Posterior vena cava (tissue), 2 donors: Measurements from ENCODE around the gene HIVEP3. TPM values are rescaled to one million over a fixed set of nuclear protein-coding genes. Genes with fewer than 3 reads are reported as not detected.
"Not testable (repeated sequence)": the region's sequence is repeated elsewhere in the genome, so short reads cannot be mapped to it uniquely, and the experiment has no call there.

ENCODE experiments used
- DNase-seq: peaks from one replicate; pipeline ENCODE4 v3.0.0-alpha.2; 2020; ENCODE audit warnings: low spot score
- intact Hi-C, 2 donors: fragments of 100-400 bp; cut with DNase I; formaldehyde crosslinking; loops; one replicate each; pipeline versions ENCODE4 v1.14.1 to v1.14.2; 2022 to 2023
- total RNA-seq, 2 donors: library from RNA; stranded (reverse); fragmentation: NEBNext Ultra II Directional; extraction: Animal tissue kit (Norgen Biotek cat#: 25700); gene quantifications; one replicate each; pipeline ENCODE4 v1.2.1, GENCODE V29; 2021
- donor health status: DM: yes; HTN: yes; CAD: no.
- donor health status: DM: yes; HTN: yes; CAD: no.

Gene HIVEP3
- total RNA-seq, 2 donors from 2014 or later: 4.1 to 5.5 TPM

DNA sequence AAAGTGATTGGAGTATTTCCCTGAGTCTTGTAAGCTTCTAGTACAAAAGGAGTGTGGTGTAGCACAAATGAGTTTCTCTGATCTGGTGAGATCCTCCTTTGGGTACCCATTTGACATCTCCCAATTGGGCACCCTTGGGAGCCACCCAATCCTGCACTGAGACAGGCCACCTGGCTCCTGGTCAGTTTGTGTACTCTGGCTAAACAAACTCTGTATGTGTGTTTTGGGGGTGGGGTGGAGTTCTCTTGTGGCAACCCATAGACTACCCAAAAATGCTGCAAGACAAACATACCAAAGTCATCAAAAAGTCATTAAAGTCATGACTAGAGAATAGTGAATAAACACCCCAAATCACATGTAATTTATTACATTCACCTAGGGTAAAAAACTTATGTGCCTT lies 8.4 kb upstream of the HIVEP3 start:
- intact Hi-C loops: no loop called here
- DNase-seq: no peak

DNA sequence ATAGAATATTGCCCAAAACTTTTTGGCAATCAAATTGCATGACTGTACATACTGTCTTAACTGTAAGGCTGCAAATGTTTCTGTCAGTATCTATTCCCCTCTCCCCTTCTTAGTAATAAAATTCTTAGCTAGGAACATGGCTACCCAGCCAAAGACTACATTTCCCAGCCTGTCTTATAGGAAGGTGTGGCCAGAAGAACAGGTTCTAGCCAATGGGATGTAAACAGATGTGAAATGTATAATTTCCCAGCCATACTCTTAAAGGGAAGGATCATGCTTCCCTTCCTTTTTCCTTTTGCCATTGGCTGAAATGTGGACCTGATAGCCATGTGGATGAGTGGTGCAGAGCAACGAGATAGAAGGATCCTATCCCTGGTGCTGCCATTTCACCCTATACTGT lies 7.0 kb upstream of the HIVEP3 start:
- intact Hi-C loops: no loop called here
- DNase-seq: no peak

DNA sequence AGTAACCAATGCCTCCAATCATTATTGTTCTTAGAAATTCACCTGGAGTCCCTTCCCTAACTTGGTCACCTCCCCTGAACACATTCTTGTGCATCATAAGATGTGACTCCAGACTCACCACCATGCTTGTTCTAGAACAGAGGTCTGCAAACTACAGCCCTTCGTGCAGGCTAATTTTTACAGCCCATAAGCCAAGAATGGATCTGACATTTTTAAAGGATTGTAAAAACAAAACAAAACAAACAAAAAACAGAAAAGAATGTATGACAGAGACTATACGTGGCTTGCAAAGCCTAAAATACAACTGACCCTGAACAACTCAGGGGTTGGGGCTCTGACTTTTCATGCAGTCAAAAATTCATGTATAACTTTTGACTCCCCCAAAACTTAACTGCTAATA lies 6.2 kb upstream of the HIVEP3 start:
- intact Hi-C loops: no loop called here
- no peak for DNase-seq

DNA sequence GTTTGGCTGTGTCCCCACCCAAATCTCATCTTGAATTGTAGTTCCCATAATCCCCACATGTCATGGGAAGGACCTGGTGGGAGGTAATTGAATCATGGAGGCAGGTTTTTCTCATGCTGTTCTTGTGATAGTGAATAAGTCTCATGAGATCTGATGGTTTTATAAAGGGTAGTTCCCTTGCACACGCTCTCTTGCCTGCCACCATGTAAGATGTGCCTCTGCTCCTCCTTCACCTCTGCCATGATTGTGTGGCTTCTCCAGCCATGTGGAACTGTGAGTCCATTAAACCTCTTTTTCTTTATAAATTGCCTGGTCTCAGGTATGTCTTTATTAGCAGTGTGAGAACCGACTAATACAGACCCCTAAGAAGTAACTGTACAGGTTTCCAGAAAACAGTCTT lies 2.5 kb upstream of the HIVEP3 start:
- intact Hi-C loops, DNase-seq: not testable (repeated sequence)

DNA sequence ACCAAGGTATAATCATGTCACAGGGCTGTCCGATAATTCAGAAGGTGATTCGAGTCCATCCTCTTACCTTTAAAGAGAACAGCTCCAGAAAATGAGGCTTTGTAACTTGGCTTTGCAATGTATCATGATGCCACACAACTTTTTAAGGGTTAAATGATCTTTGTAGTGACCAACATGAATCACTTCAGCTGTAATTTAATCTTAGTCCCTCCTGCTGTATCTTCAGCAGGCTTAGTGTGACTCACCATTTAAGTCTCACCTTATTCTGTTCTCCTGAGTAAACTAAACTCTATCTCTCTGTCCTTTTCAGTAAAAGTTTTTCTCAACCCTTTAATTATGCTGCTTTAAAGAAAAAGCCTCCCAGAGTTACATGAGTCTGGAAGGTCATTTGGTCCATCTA lies 1.9 kb upstream of the HIVEP3 start:
- intact Hi-C loops: no loop called here
- no peak for DNase-seq

DNA sequence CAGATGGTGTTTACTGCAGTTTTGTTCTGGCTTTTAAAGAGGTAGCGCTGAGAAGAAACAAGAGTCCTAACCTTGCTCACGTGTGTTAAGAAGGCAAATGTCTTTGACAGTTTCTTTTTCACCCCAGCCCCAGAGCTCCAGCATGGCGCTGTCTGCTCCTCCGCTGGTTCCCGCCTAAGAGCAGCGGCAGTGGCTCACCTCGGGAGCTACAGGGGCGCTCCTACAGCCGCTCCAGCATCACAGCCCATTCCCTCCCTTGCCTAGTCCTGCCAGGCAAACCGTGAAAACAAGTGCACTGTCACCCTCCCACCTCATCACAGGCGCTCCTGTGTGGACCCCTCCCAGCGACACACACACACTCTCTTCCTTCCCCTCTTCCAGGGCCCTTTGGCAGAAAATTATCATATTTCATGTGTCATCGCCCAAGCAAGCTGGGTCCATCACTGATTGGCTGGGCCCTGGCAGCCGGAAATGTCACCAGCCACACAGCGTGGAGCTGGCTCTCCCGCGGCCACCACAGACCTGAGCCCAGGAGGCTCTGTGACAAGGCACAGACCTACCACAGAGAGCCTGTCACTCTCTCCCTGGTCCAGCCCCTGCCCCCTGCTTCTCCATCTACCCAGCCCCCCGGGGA lies 1.2 kb upstream of the HIVEP3 start:
- DNase-seq: no peak
- intact Hi-C loops: no loop called here

DNA sequence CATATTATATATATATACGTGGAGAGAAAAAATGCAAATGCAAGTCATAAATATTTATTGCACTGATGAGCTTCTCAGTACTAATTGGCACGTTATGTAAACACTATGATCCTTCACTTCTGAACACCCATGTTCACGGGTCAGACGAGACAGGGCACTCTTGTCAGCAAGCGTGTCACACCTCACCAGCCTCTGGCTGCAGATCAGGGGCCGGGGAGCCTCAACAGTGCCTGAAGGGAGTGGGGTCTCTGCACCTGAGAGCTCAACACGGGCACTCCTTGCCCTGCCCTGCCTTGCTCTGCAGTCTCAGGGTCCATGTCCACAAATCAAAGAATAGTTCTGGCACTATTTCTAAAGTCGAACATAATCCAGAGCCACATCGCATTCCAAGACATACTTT lies 409 bp upstream of the HIVEP3 start:
- intact Hi-C loops: no loop called here
- no peak for DNase-seq

DNA sequence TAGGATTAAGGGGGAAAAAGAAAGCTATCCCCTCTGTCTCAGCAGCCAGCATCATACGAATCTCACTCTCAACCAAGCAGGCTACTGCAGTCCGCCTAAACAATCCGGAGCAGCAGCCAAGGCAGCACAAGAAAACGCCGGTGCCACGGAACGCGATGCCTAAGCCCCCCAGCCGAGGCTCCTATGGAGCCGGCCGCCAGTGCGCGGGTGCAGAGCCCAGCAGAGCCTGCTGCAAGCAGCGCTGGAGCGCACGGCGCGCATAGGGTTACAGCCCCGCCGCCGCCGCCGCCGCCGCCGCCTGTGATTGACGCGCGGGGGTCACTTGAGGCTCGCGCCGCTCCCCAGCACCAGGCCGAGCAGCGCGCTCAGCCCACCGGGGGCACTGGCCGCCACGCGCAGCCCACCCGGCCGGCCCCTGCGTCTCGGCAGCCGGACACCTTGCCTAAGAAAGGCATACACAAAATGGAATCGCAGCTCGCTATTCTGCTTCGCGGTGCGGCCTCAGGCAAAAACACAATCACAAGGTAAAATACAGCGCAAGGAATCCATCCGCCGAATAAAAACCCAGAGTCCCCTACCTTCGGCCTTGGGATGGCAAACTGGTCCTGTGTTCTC lies 780 bp downstream of the HIVEP3 start:
- intact Hi-C loops: no loop called here

DNA sequence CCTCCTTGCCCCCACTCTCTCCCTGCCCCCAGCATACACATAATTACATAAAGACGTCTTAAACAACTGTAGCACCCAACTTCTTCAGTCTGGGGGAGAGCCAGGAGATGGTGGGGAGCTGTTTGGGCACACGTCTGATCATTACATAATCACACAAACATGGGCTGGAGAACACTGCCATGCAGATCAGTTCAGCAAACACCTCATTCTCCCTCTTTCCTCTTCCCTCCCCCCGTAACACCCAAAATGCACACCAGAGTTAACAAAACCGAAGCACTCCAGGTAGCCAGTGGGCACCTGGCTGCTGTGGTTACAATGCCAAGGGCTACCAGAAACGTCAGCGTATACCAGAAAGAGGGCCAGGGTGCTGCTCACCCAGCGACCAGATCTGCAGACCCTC lies 1.6 kb downstream of the HIVEP3 start:
- DNase-seq: no peak
- intact Hi-C loops: no loop called here

More for the DNA sequence above, 780 bp downstream of the HIVEP3 start:
- DNase-seq: no peak

DNA sequence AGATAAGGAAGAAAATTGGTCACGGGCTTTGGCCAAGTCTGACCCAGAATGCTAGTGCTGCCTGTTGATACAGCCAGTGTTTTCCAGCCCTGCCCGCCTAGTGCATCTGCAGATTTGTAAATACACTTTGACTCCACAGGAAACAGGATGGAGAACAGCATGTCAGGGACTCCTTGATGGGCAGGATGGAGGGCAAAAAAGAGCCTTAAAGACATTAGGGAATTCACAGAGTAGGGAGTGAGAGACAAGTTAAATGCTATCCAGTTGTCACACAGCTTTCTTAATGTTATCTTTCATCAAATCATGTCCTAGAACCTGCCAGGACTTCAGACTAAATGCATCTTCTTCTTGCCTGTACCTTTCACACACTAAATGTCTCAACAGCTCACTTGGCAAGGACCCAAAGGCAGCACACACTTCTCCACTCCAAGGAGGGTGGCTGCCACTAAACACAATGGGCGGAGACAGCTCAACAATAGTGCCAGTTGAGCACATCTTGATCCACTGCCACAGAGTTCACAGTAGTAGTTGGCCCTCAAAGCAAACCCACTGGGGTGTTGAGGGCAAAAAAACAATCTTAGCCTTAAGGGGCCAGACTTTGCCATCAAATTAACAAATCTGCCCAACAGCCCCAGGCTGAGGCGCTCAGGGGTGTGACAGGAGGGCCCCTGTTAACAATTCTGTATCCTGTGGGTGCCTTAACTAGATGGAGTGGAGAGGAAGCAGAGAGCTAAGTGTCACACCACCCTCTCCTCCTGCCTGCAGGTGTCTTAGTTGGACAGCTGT lies 2.7 kb downstream of the HIVEP3 start:
- intact Hi-C loops: no loop called here
- no peak for DNase-seq

DNA sequence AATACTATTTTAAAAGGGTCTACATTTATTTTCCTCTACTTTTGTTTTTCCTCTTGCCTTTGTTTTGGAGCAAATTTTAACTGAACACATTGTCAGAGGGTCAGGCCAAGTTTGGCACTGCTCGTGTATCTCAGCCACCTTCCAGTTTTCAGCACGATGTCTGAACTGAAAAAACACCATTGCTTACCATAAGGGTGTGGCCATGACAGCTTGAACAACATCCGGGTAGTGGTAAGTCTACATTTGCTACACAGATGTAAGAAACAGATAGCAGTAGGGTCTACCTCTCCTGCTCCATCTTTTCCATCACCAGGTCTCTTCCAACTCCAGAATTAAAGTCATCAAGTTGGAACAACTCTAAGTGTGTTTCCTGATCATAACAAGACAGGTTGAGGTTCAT lies 4.2 kb downstream of the HIVEP3 start:
- intact Hi-C loops: no loop called here
- DNase-seq: no peak

DNA sequence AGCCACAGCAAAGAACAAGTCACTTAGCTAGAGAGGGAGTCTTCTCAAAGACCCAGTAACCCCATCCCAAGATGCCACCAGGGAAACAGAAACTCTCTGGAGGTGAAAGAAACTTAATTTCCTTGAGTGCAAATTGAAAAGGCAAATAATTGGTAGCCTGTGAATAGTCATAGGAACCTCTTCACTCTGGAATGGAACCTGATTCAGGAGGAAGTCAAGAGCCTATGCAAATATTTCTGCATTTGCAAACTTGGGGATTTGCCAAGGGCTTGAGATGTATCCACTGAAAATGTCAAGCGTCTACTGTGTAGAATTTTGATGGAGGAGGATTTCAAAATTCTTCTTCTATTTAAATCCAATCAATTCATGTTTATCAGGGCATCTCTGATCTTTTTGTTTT lies 5.7 kb downstream of the HIVEP3 start:
- intact Hi-C loops: no loop called here
- DNase-seq: no peak

DNA sequence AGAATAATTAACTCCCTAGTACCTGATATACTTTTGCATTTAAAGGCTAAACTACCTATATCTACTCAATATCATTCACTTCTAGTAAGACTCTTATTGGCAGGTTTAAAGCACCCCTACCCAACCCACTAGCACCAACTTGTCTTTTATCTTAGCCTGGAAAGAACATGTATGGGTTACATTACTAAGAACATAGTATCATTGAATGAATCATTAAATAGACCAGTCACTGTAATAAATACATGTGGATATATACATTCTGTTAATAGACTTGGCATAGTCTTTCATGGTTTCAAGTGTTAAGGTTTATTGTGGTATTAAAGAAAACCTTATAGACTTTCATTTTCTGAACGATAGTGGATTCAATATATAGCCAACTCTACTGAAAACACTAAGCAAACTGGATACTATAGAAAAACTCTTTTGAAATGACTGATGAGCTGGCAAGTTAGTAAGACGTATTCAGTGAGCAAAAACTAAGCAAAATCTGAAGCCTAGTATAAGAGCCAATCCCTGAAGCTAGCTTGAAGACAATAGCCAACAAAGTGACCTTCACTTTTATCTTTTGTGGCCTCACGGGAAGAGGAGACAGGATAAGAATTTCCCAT lies 10.3 kb downstream of the HIVEP3 start:
- intact Hi-C loops: no loop called here

DNA sequence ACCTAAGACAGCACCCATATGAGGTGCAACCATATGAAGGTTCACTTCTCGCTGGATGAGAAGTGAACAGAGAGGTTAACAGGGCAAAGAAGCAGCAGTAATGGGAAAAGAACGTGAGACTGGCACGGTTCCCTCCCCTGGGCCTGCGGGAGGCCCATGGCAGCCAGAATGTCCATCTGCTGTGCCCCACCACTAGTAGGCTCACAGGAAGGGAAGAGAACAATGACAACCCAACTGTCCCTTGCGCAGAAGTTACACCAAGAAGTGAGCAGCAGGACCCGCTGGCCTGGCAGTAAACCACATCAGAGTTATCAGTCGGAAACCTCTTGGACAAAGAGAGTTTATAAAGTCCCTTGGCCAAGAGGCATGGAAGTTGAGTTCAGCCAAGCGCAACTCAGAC lies 11.3 kb downstream of the HIVEP3 start:
- intact Hi-C loops: no loop called here
- DNase-seq: no peak

More for the DNA sequence above, 10.3 kb downstream of the HIVEP3 start:
- DNase-seq: no peak

DNA sequence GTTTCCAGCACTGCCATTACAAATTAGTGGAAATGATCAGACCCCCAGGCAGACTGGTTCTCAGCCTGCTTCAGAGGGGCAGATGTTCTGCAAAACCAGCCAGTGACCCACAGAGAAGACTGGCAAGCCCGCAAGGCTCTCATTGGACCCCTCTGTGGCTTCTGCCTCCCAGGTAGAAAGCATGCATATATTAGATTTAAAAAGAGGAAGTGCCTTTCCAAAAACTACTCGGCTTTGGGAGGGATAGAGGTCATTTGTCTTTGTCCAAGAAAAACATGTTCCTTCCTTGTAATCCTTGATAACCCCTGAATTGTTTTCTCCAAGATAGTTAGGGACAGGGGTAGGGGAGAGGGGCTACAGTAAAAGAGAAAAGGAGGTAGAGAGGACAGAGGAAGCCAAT lies 11.8 kb downstream of the HIVEP3 start:
- intact Hi-C loops: no loop called here
- DNase-seq: no peak

DNA sequence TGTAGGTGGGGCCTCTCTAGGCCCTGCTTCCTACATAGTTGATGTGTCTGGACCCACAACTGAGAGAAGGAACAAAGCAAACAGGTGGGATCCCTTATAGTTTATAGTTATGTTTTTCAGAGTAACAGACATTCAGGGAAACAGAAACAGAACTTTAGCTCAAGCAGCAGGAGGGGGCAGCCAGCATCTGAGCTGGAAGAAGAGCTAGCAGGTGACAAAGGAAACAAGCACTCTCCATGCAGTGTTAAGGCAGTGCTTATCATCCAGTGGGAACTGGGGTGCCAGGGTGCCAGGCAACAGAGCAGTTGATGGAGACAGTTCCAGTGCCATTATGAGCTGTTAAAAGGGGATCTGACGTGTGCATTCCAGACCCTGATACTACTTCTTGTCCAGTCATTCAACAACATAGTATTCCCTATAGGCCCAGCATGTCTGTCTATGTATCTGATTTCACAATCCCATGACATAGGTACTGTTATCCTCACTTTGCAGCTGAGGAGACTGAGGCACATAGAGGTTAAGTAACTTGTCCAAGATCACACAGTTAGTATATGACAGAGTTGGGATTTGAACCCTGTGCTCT lies 13.5 kb downstream of the HIVEP3 start:
- DNase-seq: no peak
- intact Hi-C loops: no loop called here

DNA sequence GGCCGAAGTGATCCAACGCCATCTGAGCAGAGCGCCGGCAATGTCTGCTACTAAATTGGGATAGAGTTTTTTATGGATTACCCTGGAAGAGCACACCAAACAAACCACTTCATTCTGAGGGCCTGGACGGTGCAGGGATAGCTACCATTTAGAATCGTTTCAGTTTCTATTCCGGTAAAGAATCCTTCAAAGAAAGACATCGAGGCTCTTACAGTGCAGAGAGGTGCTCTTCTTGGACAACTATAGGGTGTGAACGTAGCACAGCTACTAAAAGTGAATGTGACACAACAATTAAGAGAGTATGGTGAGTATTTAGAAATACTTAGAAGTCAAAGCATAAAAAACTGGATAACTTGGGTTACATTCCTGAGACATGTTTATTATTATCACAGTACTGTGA lies 16.1 kb downstream of the HIVEP3 start:
- DNase-seq: no peak
- intact Hi-C loops: no loop called here

DNA sequence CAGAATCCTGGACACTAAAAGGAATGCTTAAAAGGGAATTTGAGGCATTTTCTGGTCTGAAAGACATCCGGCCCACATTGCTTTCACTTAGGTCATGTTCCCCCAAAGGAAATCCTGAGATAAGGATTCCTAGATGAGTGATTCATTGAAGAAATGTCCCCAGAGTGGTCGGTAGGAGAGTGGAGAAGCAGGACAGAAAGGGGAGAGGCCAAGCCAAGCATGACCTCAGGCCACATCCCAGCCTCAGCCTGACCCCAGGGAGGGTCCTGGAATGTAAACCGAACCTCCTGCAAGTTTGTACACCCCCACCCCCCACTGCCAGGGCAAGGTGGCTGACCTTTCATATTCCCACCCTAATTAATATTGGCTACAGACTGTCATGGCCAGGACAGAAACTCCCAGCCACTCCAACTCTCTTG lies 16.6 kb downstream of the HIVEP3 start:
- DNase-seq: no peak
- intact Hi-C loops: no loop called here

DNA sequence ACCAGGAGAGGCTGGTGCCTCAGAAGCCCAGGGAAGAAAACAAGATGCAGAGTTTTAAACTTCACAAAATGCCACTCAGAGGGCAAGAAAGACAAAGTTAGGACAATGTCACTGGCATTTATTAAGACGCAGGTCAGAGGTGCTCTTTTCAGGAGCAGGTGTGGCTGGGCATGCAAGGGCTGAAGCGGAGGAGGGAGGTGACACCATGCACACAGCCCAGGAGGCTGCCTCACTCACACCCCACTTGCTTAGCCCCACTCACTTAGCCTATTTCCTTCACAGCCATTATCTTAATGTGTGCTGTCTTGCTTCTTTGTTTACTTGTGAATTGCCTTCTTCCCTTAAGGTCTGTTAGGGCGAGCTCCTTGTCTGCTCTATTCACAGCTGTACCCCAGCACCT lies 17.2 kb downstream of the HIVEP3 start:
- no peak for DNase-seq
- intact Hi-C loops: no loop called here
